ENCODE data around the gene DNAI1.
A peak's percentile ranks its signal among the peaks of the same experiment; 100 is the strongest.
"Not testable (repeated sequence)": the region's sequence is repeated elsewhere in the genome, so short reads cannot be mapped to it uniquely, and the experiment has no call there.

DNAI1 gene

DNA sequence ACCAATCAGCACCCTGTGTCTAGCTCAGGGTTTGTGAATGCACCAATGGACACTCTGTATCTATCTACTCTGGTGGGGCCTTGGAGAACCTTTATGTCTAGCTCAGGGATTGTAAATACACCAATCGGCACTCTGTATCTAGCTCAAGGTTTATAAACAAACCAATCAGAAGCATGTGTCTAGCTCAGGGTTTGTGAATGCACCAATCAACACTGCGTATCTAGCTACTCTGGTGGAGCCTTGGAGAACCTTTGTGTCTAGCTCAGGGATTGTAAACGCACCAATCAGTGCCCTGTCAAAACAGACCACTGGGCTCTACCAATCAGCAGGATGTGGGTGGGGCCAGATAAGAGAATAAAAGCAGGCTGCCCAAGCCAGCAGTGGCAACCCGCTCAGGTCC is 20.1 kb upstream of the DNAI1 start:
- intact Hi-C loops (cut with micrococcal nuclease) = loop anchor here (5.0 kb wide), 1 partner anchor 154 kb away; no protein-coding TSS in a partner anchor
- H3K4me1 Mint-ChIP-seq (ENCODE audit: low read depth) = peaks cover 18% of the 10 kb centered on the region
- not testable (repeated sequence) for H3K9me3 Mint-ChIP-seq, H3K27me3 Mint-ChIP-seq, H3K27ac Mint-ChIP-seq, H3K4me3 Mint-ChIP-seq
- peaks cover 28% of the 10 kb centered on the region for H3K36me3 Mint-ChIP-seq (ENCODE audit: low read depth)

DNA sequence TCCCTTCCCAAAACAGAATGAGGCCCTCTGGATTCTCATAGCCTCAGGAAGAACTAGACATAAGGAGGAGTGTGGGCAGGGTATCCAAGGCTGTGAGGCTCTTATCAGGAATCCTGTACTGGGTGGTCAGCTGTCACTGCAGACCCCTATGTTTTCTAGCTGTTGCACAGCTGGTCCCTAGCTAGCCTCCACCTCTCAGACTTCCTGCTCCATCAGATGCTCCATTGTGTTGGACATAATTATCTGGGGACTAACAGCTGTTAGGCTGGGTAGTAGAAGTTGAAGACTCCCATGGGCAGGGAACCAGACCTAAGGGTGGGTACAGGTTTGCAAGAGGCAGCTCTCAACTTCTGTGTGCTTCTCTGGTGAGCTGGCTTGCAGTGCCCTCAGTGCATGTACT is 18.6 kb upstream of the DNAI1 start:
- no peaks in the 10 kb centered on the region for H3K9me3 Mint-ChIP-seq
- H3K27me3 Mint-ChIP-seq = no peaks in the 10 kb centered on the region
- peaks cover 28% of the 10 kb centered on the region for H3K36me3 Mint-ChIP-seq (ENCODE audit: low read depth)
- intact Hi-C loops (cut with micrococcal nuclease) = no loop called here
- H3K4me1 Mint-ChIP-seq (ENCODE audit: low read depth) = peaks cover 26% of the 10 kb centered on the region
- no peak overlapping the region for H3K27ac Mint-ChIP-seq
- no peak overlapping the region for H3K4me3 Mint-ChIP-seq

DNA sequence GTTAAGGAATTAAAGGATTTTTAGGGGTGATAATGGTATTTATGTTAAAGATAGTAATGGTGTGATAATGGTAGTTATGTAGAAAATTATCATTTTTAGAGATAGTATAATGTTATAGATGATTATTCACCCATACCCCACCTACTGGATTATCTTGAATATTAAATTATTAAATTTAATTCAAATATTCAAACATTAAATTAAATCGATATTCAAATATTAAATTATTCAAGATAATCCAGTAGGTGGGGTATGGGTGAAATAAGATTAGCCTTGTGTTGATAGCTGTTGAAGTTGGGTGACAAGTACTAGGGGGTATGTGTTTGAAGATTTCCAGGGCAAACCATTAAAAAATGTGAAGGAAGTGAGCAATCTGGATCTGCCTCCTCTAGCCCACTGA is 15.8 kb upstream of the DNAI1 start:
- Mint-ChIP-seq H3K4me3 (no peak overlapping the region), H3K4me1 (ENCODE audit: low read depth) (peaks cover 30% of the 10 kb centered on the region), H3K36me3 (ENCODE audit: low read depth) (peaks cover 23% of the 10 kb centered on the region), H3K27me3 (no peaks in the 10 kb centered on the region), H3K9me3 (no peaks in the 10 kb centered on the region), H3K27ac (no peak overlapping the region)
- intact Hi-C loops (cut with micrococcal nuclease) = no loop called here

DNA sequence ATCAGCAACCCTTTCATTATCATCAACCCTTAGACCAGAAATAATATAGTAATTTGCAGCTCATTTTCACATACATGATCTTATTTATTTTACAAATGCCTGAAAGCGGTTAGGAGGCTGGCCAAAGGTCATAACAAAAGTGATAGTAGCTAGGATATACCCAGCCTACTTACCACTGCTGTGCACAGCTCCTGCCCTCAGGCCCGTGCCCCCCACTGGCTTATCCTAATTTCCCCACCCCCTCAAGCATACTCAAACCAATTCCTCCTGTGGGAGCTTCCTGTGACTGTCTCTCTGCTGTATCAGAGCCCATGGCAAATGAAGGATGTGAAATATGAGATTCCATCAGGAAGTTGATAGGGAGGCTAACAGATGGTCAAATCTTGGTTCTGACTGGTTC is 15.1 kb upstream of the DNAI1 start:
- intact Hi-C loops (cut with micrococcal nuclease) = no loop called here
- peaks cover 16% of the 10 kb centered on the region for H3K36me3 Mint-ChIP-seq (ENCODE audit: low read depth)
- H3K27ac Mint-ChIP-seq = peak overlapping the region; percentile 63
- H3K4me1 Mint-ChIP-seq (ENCODE audit: low read depth) = peaks cover 30% of the 10 kb centered on the region
- no peaks in the 10 kb centered on the region for H3K9me3 Mint-ChIP-seq
- no peak overlapping the region for H3K4me3 Mint-ChIP-seq
- H3K27me3 Mint-ChIP-seq = no peaks in the 10 kb centered on the region

DNA sequence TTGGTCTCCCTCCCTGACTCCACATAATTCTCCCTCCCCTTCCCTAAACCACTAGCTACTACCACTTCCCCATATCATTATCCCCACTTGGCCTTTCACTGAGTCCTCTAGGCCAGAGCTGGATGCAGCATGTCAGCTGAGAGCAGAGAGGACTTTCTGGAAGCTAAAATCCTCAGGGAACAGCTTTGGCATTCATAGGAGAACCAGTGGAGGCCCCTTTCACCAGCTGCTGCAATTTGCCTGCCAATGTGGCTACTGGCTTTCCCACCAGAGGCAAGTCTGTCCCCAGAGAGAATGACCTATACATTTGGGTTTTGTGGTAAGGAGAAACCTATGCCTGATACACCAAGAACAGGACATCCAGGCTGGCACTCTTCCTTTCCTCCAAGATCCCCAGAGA is 14.6 kb upstream of the DNAI1 start:
- Mint-ChIP-seq H3K9me3 (no peaks in the 10 kb centered on the region), H3K4me1 (ENCODE audit: low read depth) (peaks cover 30% of the 10 kb centered on the region), H3K27me3 (no peaks in the 10 kb centered on the region), H3K27ac (peak overlapping the region; percentile 63), H3K36me3 (ENCODE audit: low read depth) (peaks cover 11% of the 10 kb centered on the region), H3K4me3 (no peak overlapping the region)
- intact Hi-C loops (cut with micrococcal nuclease) = no loop called here

DNA sequence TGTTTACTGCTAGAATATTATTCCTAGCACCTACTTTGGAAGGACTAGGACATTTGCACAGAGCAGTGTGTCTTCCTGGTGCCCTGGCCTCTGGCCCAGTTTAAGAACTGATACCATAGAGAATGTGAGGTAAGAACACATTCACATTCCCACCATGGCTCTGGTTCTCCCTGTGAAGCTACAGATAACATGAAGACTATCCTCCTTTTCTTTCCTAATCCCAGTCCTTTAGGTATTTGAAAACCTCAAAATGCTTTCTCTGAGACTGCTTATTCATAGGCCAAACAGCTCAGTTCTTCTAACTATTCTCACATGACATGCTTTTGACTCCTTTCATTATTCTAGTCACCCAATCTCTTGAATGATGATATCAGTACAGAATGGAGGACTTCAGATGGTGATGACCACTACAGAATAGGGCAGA is 12.1 kb upstream of the DNAI1 start:
- intact Hi-C loops (cut with micrococcal nuclease) = no loop called here

DNA sequence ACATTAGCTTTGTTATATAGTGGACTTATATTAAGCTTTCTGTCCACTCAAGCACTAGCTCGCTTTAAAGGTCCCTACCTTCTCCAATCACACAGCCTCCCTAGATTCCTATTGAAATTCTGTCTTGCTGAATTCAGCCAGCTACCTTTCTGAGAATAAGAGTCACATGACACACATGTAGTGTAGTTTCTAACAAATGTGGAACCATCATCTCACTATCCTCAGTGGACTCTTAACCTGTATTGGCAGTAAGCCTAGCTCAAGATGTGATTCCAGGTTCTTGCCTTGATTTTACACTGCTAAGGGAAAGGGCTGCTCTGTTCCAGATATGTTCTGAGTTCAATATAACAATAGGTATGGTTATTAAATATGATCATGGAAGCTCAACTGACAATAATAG is 11.7 kb upstream of the DNAI1 start:
- H3K4me3 Mint-ChIP-seq = no peak overlapping the region
- H3K4me1 Mint-ChIP-seq (ENCODE audit: low read depth) = peaks cover 26% of the 10 kb centered on the region
- intact Hi-C loops (cut with micrococcal nuclease) = no loop called here
- H3K9me3 Mint-ChIP-seq = no peaks in the 10 kb centered on the region
- H3K27ac Mint-ChIP-seq = no peak overlapping the region
- H3K36me3 Mint-ChIP-seq (ENCODE audit: low read depth) = peaks cover 5% of the 10 kb centered on the region
- H3K27me3 Mint-ChIP-seq = no peaks in the 10 kb centered on the region

More for the DNA sequence above, 12.1 kb upstream of the DNAI1 start:
- Mint-ChIP-seq H3K36me3 (ENCODE audit: low read depth) (peaks cover 6% of the 10 kb centered on the region), H3K27ac (no peak overlapping the region), H3K9me3 (no peaks in the 10 kb centered on the region), H3K4me1 (ENCODE audit: low read depth) (peaks cover 25% of the 10 kb centered on the region), H3K27me3 (no peaks in the 10 kb centered on the region), H3K4me3 (no peak overlapping the region)

DNA sequence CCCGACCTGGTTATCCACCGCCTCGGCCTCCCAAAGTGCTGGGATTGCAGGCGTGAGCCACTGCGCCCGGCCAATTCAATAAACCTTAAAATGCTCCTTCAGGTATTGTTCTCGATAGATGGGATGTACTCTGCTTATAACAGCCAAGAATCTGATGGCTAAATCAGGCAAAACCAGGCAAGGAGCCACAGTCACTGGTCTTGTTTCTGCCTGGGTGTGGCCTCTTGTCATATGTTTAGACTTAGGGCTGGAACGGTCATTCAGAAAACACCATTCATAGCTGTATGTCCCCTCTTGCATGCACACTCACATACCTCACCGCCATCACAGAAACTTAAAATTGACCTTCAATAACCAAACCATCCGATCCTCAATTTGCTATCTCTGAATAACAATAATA is 8.0 kb upstream of the DNAI1 start:
- Mint-ChIP-seq H3K36me3 (ENCODE audit: low read depth) (no peaks in the 10 kb centered on the region), H3K27me3 (no peaks in the 10 kb centered on the region), H3K4me3 (no peak overlapping the region), H3K4me1 (ENCODE audit: low read depth) (peaks cover 34% of the 10 kb centered on the region), H3K27ac (no peak overlapping the region), H3K9me3 (no peaks in the 10 kb centered on the region)
- intact Hi-C loops (cut with micrococcal nuclease) = no loop called here

DNA sequence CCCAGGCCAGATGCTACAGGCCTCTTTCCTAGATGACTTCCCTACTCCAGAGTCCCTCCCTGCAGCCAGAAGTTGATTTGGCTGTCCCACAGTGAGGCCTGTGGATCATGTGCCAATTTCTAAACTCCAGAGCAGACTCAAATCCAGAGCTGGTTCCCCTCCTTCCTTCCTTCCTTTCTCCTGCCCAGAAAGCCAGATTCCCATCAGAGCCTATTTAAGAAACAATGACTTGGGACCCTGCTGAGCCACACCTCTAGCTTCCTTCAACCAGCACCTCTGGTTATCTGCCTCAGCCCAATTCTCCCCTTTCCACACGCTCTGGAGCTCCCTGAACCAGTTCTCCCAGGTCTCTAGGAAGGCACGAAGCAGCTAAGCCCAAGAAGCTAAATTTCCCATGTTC is 7.5 kb upstream of the DNAI1 start:
- Mint-ChIP-seq H3K9me3 (no peaks in the 10 kb centered on the region), H3K36me3 (ENCODE audit: low read depth) (no peaks in the 10 kb centered on the region), H3K27me3 (no peaks in the 10 kb centered on the region), H3K4me1 (ENCODE audit: low read depth) (peaks cover 36% of the 10 kb centered on the region), H3K4me3 (no peak overlapping the region), H3K27ac (no peak overlapping the region)
- intact Hi-C loops (cut with micrococcal nuclease) = no loop called here

DNA sequence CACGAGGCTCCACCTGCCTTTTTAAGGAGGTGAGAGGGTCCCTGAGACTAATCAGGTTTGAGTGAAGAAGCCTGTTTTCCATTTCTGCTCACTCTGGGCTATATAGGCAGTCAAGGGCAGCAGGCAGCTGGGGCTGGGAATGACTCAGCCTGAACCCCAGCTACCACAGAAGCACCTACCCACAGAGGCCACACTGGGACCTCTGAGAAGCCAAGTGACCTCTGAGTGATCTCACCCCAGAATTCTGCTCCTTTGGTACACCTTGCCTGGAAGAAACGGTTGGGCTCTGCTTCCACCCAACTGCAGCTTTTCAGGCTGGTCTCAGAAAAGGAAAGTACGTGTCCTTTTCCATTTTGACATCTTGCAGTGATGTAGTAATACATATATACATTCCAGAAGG is 7.1 kb upstream of the DNAI1 start:
- no peaks in the 10 kb centered on the region for H3K27me3 Mint-ChIP-seq
- no peak overlapping the region for H3K4me3 Mint-ChIP-seq
- H3K4me1 Mint-ChIP-seq (ENCODE audit: low read depth) = peaks cover 40% of the 10 kb centered on the region
- no peak overlapping the region for H3K27ac Mint-ChIP-seq
- H3K36me3 Mint-ChIP-seq (ENCODE audit: low read depth) = no peaks in the 10 kb centered on the region
- no peaks in the 10 kb centered on the region for H3K9me3 Mint-ChIP-seq
- intact Hi-C loops (cut with micrococcal nuclease) = no loop called here

DNA sequence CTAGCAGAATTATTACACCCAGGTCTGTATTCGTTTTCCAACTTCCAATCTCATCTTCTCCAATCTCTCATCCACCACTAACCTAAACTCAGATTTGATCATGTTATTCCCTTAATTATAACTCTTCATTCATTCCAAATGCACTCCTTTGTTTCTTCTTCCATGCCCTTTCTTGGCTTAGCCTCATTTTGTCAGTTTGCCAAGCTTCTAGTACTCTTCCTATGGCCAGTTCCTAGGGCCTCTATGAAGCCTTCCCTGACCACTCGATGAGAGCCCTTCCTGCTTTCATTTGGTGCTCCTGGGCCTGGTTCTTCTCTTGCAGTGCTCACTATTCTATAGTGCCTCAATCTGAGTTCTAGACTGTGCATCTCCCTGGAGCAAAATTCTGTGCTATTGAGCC is 6.0 kb upstream of the DNAI1 start:
- Mint-ChIP-seq H3K27ac (no peak overlapping the region), H3K36me3 (ENCODE audit: low read depth) (peaks cover 4% of the 10 kb centered on the region), H3K27me3 (peaks cover 7% of the 10 kb centered on the region), H3K4me1 (ENCODE audit: low read depth) (peaks cover 46% of the 10 kb centered on the region), H3K9me3 (no peaks in the 10 kb centered on the region), H3K4me3 (no peak overlapping the region)
- intact Hi-C loops (cut with micrococcal nuclease) = no loop called here

DNA sequence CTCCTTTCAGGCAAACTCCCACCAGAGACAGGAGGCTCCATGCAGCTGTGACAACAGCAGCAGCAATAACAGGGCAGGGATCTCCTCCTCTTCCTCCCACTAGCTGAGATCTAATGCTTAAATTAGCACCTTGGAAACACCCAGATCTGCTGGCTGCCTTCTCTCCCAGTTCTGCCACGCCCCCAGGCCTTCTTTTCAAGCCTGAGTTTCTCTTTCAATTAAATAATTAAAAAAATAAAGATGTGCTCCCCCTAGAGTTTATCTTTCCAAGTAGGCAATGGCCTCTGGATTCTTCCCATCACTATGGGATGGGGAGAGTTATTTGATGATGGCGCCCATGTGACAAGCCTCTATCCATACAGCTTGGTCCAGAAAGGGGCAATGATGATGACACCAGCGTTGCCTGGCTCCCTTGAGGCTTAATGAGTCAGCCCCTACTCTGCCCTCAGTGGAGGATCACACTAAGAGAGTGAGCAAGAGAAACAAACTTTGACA is 4.0 kb upstream of the DNAI1 start:
- intact Hi-C loops (cut with micrococcal nuclease) = no loop called here
- peaks cover 7% of the 10 kb centered on the region for H3K36me3 Mint-ChIP-seq (ENCODE audit: low read depth)
- H3K4me1 Mint-ChIP-seq (ENCODE audit: low read depth) = peaks cover 61% of the 10 kb centered on the region
- H3K27me3 Mint-ChIP-seq = peaks cover 17% of the 10 kb centered on the region
- H3K9me3 Mint-ChIP-seq = no peaks in the 10 kb centered on the region
- H3K27ac Mint-ChIP-seq = no peak overlapping the region
- no peak overlapping the region for H3K4me3 Mint-ChIP-seq

DNA sequence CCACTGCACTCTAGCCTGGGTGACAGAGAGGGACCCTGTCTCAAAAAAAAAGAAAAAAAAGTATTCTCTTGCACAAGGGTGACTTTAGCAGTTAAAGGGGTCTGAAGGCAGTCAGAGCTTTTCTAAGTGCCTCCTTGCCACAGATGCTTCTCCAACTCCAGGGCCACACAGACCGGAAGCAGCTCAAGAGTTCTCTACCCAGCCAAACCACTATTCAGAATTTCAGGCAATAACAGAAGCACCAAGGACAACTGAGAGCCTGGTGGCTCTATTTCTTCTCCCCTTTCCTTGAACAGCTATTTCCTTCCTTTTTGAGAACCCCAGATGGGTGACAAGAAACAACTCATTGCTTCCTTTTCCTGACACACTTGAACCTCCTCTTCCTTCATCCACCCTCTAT is 2.5 kb upstream of the DNAI1 start:
- intact Hi-C loops (cut with micrococcal nuclease) = no loop called here
- Mint-ChIP-seq H3K4me3 (no peak overlapping the region), H3K4me1 (ENCODE audit: low read depth) (peaks cover 63% of the 10 kb centered on the region), H3K9me3 (no peaks in the 10 kb centered on the region), H3K36me3 (ENCODE audit: low read depth) (peaks cover 7% of the 10 kb centered on the region), H3K27ac (no peak overlapping the region), H3K27me3 (peaks cover 21% of the 10 kb centered on the region)

DNA sequence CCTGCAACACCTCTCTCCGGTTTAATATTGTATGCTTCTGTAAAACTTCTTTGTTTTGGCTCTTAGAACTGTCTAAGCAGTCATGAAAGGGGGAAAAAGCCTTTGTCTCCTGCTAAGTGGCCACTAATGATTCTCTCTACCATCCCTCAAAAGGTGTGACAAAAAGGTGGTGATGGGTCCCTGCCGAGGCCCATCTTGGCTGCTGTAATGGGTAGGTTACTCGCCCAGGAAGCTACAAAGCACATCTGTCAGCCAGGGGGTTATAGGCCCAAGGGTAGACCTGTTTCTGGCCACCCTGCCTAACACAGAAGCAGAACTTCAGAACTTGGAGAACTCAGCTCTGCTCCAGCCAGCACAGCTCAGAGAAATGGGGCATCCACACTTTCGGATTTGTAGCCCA is 1.9 kb upstream of the DNAI1 start:
- intact Hi-C loops (cut with micrococcal nuclease) = no loop called here
- Mint-ChIP-seq H3K36me3 (ENCODE audit: low read depth) (peaks cover 7% of the 10 kb centered on the region), H3K4me3 (peak overlapping the region; percentile 82), H3K4me1 (ENCODE audit: low read depth) (peaks cover 57% of the 10 kb centered on the region), H3K9me3 (no peaks in the 10 kb centered on the region), H3K27me3 (peaks cover 27% of the 10 kb centered on the region), H3K27ac (no peak overlapping the region)

DNA sequence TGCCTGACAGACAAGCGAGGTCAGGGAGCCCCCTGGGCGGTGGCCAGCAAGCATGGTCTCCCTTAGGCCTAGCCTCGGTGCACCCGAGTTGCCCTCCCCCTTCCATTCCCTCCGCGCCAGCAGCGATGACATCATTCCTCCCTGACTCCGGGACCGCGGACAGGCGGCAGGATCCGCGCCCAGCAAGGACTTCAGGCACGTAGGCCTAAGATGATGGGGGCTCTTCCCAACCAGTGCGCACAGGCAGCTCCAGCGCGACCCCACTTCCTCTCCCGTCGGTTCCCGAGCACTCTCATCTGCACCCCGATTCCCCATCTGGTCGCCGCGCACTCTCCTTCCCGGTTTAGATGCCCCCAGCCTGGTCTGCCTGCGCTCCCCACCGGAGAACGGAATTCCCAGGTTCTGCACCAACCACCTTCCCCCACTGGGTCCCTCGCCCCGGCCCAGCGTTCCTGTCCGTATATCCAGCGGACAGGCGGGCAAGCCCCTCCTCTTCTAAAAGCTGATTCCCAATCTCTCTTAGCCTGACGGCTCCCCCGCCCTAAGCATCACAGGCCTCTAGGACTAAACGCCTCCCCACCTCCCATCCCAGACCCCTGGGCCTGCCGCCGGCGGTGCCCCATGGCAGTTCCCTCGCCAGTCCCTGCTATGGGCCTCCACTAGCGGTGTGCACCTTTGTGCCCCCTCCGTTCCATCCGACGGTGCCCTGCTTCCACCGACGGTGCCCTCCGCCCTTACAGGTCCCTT is 1.2 kb upstream of the DNAI1 start:
- H3K27me3 Mint-ChIP-seq = peaks cover 32% of the 10 kb centered on the region
- intact Hi-C loops (cut with micrococcal nuclease) = loop anchor here (1.0 kb wide), 2 partner anchors 62 to 155 kb away; partner anchors contain the start of gene RPP25L
- peaks cover 7% of the 10 kb centered on the region for H3K36me3 Mint-ChIP-seq (ENCODE audit: low read depth)
- peak overlapping the region; percentile 82 for H3K4me3 Mint-ChIP-seq
- H3K4me1 Mint-ChIP-seq (ENCODE audit: low read depth) = peaks cover 54% of the 10 kb centered on the region
- H3K27ac Mint-ChIP-seq = peak overlapping the region; percentile 75
- no peaks in the 10 kb centered on the region for H3K9me3 Mint-ChIP-seq

All from dendritic cell treated with granulocyte-macrophage colony-stimulating factor and Interleukin-4, amounts not matched to agents 40 ng/mL and 50 ng/mL, for 4 days (primary cell).